HG03442 (cell line): Measurements from ENCODE around the gene THSD4.

Source experiments
- ATAC-seq: cut with Tn5 transposase; IDR thresholded peaks from one replicate; pipeline ENCODE4 v1.9.1; 2021; ENCODE audit warnings: mild to moderate bottlenecking, moderate library complexity; ENCODE audit not compliant: unreplicated experiment

THSD4 gene

DNA sequence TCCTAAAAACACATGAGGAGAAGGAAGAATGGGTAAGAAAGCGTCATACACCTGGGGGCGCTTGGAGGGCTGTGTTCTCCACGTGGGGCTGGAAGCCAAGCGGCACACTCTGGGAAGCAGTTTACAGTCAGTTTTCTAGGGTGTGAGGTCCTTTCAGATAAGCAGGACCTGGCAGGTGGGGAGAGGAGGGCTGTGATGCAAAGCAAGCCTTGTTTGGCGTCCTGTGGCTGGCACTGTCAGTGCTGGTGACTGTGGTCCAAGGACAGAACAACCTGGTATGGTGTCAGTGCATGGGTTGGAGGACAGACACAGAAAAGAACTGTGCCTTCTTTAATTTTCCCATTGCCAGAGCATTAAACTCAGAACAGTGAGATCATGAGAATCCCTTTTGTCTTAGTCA, 434.4 kb downstream of the THSD4 start:
- ATAC-seq = no peak

GRCh38 chr15:71551566-71551965, 436.3 kb downstream of the THSD4 start:
- no peak for ATAC-seq

DNA sequence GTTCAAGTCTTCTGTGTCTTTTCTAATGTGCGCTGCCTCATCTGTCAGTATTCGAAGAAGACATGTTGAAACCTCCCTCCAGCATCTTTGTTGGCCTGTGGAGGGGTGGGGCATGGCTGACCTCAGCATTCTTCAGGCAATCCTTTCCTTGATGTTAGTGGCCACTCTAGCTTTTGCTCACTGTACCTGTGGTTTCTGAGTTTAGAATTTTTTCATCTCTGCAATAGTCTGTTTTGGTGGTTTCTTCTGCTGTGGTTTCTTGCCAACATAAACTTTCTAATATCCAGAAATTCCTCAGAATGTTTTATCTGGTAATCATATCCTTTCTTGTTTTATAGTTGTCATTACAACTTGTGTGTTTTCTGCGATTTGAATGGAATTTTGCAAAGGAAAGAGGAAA, 443.8 kb downstream of the THSD4 start:
- no peak for ATAC-seq

- no peak for ATAC-seq
Observed at GRCh38 chr15:71559616-71560015, 444.3 kb downstream of the THSD4 start.

DNA sequence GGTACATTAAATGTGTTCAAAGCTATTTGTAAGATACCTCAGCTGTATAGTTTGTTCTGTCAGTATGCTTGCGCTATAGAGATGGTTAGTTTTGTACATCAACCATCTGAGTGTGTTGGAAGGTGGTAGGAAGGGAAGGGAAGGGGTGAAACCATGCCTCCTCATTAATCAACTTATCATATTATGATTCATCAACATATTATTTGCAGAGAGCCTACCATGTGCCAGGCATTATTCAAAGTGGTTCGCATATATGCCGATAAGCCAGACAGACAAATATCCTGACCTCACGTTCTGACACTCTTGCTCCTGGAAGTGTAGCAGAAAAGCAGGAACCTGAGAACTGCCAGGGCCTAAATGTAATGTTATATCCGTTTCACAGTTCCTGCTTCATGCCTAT, 447.0 kb downstream of the THSD4 start:
- ATAC-seq = no peak

GRCh38 chr15:71564217-71564616, 448.9 kb downstream of the THSD4 start:
- ATAC-seq = no peak

DNA sequence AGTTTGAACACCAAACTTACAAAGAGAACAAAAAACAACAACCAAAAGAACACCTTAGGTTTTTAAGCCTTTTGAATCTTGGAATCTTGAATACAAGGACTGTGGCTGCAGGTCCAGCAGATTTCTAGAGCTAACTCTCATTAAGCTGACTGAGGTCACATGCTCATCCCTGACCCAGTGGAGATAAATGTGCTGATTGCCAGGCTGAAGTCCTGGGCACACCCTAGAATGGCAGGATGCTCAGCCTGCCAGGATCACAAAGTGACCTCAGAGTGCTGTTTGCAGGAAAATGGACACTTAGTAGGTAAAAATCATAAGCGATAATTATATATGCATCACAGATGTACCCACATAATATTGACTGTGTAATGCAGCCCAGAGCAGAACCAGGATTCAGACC, 449.7 kb downstream of the THSD4 start:
- ATAC-seq = no peak

DNA sequence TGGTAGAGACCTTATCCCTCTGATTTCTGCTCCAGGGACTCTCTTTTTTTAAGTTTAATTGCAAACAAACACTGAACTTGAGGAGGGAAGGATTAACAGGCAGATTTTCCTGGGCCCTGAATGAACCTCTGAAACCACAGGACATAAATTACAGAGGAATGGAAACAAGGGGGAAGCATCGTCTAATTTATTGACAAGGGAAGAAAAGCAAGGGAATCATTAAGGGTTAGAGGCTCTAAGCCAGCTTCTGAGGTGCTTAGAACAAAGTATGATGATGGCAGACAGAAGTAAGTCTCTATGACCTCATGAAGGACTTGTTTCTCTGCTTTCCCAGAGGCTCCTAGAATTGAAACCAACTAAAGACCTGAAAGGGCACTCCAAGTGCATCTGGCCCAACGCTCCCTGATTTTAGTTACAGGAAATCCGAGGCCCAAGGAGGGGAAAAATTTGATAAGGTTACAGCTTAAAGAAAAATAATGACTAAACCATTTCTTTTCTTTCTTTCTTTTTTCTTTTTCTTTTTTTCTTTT, 450.4 kb downstream of the THSD4 start:
- ATAC-seq = no peak

DNA sequence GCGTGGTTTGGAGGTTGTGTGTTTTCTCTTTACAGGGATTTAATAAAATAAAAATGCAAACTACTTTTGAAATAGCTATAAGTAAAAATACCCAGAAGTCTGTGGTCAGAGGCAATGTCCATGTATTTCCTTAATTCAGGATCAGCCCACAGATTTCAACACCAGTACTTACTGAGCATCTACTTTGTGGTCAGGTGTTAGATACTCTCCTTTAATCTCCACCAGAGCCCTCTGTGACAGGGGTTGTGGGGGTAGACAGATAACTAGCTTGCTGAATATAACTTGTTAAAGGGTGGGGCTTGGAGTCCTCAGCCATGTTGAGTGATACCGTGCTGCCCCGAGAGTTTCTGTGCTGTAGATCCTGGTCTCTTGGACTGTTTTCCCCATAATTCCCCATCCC, 451.0 kb downstream of the THSD4 start:
- no peak for ATAC-seq

GRCh38 chr15:71567173-71567572, 451.9 kb downstream of the THSD4 start:
- ATAC-seq = no peak

DNA sequence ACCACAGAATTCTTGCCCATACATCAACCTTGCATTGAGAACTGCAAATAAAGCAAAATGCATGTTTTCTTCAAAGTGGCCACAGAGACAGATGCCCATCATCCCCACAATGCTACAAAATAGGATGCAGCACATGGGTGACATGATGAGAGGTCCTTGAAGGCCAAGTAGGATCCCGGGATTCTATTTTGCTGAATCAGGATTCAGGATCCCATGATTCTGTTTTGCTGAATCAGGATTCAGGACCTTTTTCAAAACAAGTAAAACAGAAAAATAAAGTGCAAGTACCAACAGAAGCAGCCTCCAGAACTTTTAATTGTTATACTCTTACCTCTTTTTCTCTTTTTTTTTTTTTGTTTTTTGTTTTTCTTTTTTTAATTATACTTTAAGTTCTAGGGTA, 453.0 kb downstream of the THSD4 start:
- ATAC-seq = no peak

GRCh38 chr15:71570736-71571135, 455.5 kb downstream of the THSD4 start:
- no peak for ATAC-seq

DNA sequence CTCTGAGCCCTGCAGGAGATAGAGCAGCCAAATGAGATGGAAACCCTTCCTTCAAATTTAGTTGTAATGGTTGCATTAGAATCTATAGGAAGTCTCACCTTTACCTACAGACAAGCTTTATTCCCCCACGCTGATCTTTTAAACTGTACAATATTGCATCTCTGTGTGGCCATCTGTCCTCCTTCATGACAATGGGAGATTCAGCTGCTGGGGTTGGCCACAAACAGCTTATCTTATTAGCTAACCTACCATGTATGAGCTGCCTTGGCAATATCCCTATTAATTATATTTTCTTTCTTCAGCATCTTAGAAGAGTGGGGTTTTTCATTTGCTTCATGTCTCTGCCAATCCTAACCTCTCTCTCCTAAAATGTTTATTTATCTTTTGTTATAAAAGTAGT, 456.4 kb downstream of the THSD4 start:
- ATAC-seq = no peak

GRCh38 chr15:71572452-71573053, 457.3 kb downstream of the THSD4 start:
- ATAC-seq = no peak

DNA sequence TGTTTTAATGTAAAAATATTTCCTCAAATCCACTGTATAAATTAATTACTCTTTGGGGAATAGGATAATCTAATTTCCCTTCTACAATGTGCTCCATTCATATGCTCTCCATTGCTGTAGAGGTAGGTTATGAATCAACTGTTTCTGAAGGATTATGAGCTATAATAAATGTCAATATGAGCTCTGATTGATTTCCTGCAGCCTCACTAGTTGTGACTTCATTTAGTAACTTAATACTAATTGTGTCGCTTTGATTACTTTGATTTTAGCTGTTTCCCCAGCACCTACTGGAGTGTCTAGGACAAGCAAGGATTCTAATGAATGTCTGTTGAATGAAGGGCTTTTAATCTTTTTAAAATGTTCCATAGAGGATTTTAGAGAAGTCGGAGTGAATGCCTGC, 458.3 kb downstream of the THSD4 start:
- ATAC-seq = no peak

GRCh38 chr15:71575474-71576045, 460.3 kb downstream of the THSD4 start:
- no peak for ATAC-seq

- no peak for ATAC-seq
Observed at GRCh38 chr15:71577071-71577470, 461.8 kb downstream of the THSD4 start.

- ATAC-seq = no peak
Observed at GRCh38 chr15:71581398-71581930, 466.2 kb downstream of the THSD4 start.

- no peak for ATAC-seq
Observed at GRCh38 chr15:71585159-71585558, 469.9 kb downstream of the THSD4 start.

DNA sequence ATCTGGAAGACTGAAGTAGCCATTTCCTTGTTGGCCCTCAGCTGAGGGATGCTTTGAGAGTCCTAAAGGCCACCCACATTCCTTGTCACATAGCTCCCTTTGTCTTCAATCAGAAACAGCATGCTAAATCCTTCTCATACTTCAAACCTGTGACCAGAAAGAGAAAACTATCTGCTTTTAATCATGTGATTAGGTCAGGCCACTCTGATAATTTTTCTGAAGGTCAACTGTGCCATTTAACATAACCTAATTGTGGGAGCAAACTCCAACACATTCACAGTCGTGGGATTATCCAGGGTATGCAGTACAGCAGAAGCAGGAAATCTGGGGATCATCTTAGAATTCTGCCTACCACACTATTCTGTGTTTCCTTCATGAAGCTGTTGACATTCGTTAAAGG, 471.2 kb downstream of the THSD4 start:
- no peak for ATAC-seq

DNA sequence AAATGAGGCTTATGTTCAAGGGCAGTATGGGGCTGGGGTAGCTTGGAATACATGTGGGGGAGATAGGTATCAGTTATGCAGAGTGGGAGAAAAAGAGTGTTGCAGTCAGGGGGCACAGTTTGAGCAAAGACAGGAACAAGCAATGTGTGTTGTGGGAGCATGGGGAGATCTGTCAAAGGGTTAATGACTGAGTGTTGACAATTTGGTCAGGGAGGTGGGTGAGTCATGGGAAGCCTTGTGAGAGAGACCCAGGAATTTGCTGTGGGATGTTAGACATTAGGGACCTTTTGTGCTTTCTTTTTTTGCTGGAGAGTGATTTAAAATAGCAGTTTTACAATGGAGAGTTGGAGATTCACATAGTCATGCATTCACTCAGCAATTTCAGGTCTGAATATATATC, 473.5 kb downstream of the THSD4 start:
- no peak for ATAC-seq

DNA sequence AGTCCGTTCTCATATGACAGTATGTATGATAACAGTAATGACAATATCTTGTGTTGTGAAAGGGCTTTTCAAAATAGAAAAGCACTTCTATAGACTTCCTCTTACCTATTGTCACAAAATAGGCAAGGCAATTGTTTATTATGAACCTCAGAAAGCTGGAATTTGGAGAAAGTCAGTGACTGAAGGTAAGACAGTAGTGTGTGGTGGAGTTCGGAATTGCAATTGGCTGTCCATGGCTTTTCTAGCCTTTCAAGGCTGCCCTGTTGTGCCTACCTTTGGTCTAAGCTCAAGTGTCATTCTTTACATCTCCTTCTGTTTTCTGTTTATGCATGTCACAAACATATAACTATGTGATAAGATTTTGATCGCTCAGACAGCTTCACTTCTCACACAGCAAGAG, 475.8 kb downstream of the THSD4 start:
- ATAC-seq = no peak

DNA sequence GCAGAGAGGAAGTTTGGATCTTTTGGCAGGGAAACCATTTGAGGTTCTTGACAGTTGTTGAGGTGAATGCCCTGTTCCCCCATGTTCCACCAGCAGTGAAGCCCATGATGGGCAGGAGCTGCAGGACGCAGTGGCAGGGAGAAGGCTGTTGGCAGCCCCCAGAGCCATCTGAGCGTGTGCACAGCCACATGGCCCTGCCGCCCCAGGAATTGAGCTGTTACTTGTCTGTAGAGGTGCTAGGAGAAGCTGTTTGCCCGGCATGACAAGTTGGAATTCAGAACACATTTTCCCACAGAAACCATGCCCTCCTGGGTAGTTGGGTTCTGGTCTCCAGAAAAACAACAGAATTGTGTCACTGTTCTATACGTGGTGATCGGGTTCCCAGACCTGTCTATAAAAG, 476.9 kb downstream of the THSD4 start:
- no peak for ATAC-seq
